CD4-positive, alpha-beta T cell treated with Interleukin-1 beta for 1 hour (primary cell): Measurements from ENCODE around the gene PLEKHH1.

ENCODE experiments used
- DNase-seq, 2 donors: peaks; one replicate each; pipeline ENCODE4 v3.0.0-alpha.2; 2020 to 2022

Gene PLEKHH1

GRCh38 chr14:67569011-67569650 is 36.0 kb downstream of the PLEKHH1 start:
- DNase-seq = no peak

DNA sequence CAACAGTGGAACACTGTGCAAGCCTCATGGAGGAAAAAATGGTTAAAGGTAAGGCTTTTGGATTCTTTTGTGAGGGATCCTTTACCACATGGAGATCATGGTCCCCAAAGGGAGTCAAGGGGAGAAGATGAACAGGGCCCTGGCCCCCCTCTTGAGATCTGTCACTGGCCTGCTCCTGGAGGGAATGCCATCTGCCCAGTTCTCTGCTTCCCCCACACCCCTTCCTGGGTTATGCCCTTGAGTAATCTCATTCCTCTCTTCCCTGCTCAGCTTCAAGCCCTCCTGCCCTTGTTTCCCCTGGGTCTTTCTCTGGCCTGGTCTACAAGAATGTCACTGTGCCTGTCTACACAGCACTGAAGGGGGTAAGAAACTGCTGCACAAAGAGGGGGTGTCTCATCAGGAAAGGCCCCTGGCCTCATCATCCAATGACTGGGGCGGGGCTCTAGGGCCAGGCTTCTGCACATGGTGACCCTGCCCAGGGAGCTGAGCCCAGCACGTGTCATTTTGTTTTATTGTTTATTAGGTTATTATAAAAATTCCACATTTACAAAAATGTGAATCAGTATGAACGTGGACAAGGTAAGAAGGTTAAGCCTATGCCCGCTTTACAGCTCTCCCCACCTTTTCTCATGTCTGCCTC is 36.7 kb downstream of the PLEKHH1 start:
- no peak for DNase-seq

GRCh38 chr14:67570453-67570852 is 37.4 kb downstream of the PLEKHH1 start:
- DNase-seq = no peak

- peak; percentile 64 to 72 for DNase-seq
Measured at GRCh38 chr14:67571275-67571990, 38.3 kb downstream of the PLEKHH1 start.

DNA sequence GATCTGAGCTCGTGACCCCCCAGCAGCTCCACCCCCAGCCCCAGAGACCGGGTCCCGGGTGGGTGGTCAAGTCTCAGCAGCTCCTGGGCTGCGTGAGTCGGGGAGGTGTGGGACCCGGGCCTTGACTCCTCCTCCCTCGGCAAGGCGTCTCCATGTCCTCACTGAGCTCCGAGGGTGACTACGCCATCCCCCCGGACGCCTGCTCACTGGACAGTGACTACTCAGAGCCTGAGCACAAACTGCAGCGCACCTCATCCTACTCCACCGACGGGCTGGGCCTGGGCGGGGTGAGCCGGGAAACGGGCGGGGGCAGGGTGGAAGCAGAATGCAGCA is 38.9 kb downstream of the PLEKHH1 start:
- no peak for DNase-seq

DNA sequence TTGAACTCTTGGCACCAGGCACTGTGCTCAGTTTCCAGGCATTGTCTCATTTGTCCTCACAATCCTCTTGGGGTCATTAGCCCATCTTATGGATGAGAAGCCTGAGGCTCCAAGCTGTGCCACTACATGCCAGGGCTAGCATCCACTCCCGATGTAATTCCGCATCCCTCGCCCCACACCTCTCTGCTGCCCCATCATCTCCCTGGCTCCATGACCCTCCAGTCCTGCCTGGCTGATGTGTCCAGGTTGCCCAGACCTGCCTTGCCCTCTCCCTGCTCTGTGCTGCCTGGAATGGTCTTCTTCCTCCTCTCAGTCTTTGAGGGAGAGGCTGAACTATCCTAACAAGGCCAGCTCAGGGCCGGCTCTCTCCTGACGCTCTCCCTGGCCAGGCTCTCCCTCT is 39.5 kb downstream of the PLEKHH1 start:
- DNase-seq = no peak

DNA sequence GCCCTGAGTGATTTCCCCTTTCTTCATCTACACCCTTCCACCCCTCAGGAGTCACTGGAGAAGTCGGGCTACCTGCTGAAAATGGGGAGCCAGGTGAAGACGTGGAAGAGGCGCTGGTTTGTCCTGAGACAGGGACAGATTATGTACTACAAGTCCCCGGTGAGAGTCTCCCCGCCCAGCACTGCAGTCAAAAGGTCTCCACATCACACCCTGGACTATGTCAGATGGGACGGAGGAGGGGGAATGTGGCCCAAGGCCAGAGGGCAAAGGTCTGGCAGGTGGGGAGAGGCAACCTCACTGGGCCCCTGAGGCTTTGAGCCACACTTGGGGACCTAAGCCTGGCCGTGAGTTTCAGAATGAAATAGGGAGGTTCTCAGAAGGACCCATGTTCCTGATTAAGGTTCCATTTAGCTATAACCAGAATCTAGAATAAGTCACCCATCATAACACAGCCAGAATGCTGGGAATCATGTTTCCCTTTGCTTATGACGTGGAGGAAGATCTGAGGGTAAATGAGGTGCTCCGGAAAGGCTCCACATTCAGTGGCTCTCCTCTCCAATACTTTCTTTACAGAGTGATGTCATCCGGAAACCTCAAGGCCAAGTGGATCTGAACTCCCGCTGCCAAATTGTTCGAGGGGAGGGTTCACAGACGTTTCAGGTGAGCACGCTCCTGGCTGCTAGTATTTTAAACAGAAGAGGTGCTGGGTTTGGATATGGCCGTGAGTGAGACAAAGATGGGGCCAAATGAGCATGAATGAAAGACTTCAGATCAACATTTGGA is 40.3 kb downstream of the PLEKHH1 start:
- DNase-seq = no peak

- DNase-seq = no peak
Measured at GRCh38 chr14:67574156-67574555, 41.1 kb downstream of the PLEKHH1 start.

- DNase-seq = no peak
Measured at GRCh38 chr14:67574806-67575205, 41.7 kb downstream of the PLEKHH1 start.

DNA sequence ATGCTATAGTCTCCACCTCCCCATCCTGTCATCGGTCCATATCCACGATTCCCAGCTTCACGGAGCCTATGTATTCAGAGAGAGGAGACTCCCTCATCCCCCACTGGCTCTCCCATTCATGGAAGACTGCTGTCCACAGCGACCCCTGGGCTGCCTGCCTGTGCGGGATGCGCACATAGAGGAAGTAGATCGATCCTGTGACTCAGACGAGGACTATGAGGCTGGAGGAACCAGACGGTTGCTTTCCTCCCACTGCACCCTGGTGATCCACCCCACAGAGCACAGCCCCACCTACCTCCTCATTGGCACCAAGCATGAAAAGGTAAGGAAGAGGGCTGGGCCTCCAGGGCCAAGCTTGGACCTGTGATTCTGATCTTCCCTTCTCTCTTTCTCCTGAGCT is 42.6 kb downstream of the PLEKHH1 start:
- no peak for DNase-seq

DNA sequence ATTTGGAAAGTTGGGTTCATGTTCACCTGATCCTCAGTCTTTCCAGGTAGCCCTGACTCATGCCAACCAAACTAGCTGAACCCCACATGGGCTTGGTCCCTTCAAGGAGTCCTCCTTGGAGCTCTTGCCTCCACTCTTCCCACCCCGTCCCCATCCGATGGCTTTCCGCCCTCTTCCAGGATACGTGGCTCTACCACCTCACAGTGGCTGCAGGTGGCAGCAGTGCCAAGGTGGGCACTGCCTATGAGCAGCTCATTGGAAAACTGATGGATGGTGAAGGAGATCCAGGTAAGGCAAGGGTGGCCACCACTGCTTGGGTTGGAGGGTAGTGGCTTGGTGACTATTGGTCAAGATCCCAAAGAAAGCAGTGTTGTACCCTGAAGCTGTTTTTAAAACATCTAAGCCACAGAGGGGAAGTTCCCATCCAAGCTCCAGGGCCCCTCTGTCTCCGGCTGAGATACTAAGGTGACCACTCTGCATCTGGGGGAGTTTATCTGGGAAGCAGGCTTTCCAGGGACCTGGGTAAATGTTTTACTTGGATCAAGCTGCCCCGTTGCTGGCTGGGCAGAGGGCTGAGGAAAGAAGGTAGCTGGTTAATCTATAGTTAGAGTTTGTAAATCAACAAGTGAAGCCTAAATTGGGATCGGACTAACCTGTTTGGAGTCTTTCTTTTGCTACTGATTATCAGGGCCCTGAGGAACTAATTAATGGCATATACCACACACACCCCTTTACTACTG is 43.3 kb downstream of the PLEKHH1 start:
- DNase-seq = no peak

GRCh38 chr14:67577181-67577808 is 44.2 kb downstream of the PLEKHH1 start:
- no peak for DNase-seq

GRCh38 chr14:67577909-67578749 is 45.0 kb downstream of the PLEKHH1 start:
- no peak for DNase-seq

GRCh38 chr14:67579040-67579439 is 46.0 kb downstream of the PLEKHH1 start:
- DNase-seq = no peak

GRCh38 chr14:67579636-67580035 is 46.5 kb downstream of the PLEKHH1 start:
- no peak for DNase-seq

DNA sequence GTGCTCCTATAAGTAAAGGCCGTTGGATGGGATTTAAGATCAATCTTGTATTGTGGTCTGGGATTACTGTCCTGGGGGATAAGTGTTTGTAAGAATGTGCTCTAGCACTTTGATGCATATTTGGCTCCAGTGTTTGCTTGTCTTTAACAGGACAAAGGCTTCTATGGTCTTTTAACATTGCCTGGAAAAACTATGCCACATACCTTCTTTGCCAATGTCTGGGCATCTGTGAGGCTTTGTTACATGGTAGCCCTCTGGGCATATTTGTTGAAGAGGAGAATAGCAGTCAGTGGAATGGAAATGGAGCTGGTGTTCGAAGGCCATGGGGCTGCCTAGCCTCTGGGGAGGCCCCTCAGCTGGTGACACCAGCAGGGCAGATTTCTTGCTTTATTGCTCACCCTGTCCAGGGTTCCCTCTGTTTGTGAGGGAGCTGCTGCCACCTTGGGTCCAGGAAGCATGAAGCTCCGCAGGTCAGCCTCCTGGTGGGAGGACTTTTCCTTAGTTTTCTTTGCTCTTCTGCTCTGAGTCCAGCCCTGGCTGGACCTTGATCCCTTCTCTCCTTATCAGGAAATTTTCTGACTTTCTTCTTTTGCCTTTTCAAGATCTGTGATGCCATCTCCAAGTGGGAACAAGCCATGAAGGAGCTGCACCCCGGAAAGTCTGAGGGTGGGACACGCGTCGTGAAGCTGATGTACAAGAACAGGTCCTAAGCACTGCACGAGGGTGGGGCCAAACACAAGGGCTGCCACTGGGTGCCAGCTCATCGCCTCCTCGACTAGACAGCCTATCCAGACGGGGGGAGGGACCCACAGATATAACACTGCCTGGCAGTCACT is 47.5 kb downstream of the PLEKHH1 start:
- no peak for DNase-seq

DNA sequence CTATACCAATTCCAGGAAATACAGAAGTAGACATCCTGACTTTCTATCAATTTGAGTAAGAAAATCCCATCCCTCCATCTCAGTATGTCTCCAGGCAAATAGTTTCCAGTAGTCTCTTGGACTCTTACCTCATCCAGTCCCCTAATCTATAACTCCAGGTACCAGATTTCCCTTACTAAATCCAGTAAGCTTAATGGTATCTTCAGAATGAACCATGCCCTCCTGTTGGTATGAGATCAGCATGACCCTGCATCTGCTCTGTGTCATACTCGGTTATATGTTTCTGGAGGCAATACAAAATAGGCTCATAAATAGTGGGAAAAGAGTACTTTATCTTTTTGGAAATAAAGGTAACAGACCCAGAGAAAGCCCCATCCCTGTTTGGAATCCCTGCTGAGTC is 48.6 kb downstream of the PLEKHH1 start:
- no peak for DNase-seq

DNA sequence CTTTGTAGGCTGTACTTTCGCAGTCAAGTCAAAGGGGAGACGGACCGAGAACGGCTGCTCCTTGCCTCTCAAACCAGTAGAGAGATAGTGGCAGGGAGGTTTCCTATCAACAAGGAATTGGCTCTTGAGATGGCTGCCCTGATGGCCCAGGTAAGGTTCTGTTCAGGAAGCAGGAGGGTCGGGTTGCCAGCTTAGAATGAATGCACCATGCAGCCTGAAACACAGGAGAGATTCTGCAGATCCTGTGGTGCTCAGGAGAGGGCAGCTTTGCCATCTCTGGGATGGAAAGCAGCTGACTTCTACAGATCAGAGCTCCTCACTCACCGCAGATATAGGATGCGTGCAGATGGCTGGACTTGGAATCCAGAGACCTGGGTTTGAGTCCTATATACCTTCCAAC is 49.0 kb downstream of the PLEKHH1 start:
- DNase-seq = no peak

DNA sequence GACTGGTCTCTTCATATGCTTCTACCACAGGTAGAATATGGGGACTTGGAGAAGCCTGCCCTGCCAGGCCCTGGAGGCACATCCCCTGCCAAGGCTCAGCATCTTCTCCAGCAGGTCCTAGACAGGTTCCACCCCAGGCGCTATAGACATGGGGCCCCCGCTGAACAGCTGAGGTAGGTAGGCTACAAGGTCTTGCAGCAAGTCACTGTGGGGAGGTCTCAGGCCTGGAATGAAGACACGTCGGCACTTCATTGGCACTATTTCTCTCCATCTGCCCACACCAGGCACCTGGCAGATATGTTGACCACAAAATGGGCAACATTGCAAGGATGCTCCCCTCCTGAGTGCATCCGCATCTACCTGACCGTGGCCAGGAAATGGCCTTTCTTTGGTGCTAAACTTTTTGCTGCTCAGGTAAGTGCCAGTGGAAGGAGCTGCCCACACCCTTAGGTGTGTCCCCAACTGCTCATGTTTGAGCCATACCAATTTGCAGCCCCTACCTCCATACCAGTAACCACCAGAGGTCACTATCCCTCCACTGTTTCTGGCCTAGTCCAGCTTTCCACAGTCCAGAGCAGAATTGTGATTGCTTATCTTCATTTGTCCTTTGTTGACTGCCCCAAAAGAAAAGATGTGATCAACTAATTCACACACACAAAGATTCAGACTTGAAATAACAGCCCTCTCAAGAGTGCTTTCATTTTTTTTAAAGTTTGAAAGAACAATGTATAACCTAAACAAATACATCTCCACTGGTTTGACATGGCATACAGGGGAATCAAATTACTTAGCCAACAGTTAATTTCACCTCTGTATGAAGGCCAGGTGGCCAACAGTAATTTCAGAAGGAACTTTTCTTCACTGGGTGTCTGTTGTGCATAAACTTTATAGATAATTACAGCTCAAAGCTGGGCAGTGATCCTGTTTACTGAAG is 50.9 kb downstream of the PLEKHH1 start:
- peak; percentile 35 to 46 for DNase-seq
